ENCODE measurements around the gene MAP3K2. TPM values are rescaled to one million over a fixed set of nuclear protein-coding genes. Genes with fewer than 3 reads are reported as not detected.
A peak's percentile ranks its signal among the peaks of the same experiment; 100 is the strongest.

MAP3K2 gene
- total and polyA plus RNA-seq, 2 of the 8 experiments (the other 6 are each of a cell fraction or from before 2014, with no cell fraction given): 2.0 to 23.2 TPM

DNA sequence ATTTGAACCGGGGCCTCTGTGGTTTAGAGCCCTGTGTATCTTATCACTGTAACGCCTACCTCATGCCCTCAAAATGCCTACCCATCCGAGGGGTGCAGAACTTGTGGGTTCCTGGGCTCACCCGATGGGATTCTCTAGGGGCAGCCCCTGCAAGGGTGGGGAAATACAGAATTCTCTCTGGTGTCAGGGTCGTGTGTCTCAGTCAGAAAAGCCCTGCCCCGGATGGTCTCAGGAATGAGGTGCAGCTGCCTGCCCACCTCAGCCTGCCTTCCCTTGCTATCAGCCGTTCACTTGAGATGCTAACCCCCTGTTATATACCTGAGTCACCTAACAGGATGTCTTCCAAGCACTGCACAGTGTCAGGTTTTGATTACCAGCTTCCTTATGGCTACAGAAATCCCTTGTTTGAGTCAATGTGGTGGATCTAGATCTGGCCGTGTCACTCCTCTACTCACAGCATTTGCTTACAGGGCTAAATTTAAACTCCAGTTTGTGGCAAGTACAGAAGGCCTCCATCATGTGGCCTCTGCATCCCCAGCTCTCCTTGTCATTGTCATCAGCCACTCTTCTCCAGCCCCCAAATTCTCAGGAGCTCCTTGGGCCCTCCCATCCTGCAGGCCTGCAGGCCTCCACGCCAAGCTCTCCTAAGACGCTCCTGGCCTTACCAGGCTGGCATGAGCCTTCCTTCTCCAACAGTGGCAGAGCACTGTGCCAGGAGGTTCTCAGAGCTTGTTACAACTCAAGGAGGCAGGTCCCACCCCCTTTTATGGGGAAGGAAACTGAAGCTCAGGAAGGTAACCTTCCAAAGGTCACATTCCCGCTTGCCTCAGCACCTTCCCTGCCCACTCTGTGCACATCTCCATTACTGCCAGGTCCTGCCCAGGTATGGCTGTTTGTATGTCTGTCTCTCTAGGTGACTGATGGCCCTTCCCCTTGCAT is 14.3 kb upstream of the MAP3K2 start:
- no peak overlapping the region for H3K23ac ChIP-seq (ENCODE audit: insufficient read length)
- H3K27ac ChIP-seq (ENCODE audit: low read depth, low read length): no peak overlapping the region
- H3K9ac ChIP-seq (replicated peaks in 1 of 4; ENCODE audit: extremely low read depth in 1 of 4, low read depth in 3 of 4, low read length in 3 of 4): no peak overlapping the region
- 88% methylated on average over 11 of the region's 11 CpGs; no CpG with 5 or more reads in 1 of the 2 experiments for WGBS, 2 experiments (ENCODE audit: extremely low coverage in 1 of 2, insufficient coverage in 1 of 2, insufficient read length in 1 of 2, insufficient replicate concordance in 2 of 2, low coverage in 1 of 2, low lambda C conversion rate in 2 of 2, missing lambda C conversion rate in 1 of 2)
- no peak overlapping the region for H2BK12ac ChIP-seq (ENCODE audit: low read depth, low read length)
- no peak overlapping the region for H4K91ac ChIP-seq (replicated peaks; ENCODE audit: insufficient read length, low read length)
- ChIA-PET POLR2A (ENCODE audit: partially characterized antibody) (interaction anchor here (0.6 to 1.6 kb wide), 4 partner anchors 11 to 455 kb away, joined by 3 to 5 read pairs (median 3); no protein-coding TSS in a partner anchor), CTCF (ENCODE audit: partially characterized antibody) (interaction anchor here (0.5 to 2.5 kb wide), 8 partner anchors 9 to 226 kb away, joined by 3 to 12 read pairs (median 4); no protein-coding TSS in a partner anchor)
- no peak overlapping the region for H3K56ac ChIP-seq (replicated peaks; ENCODE audit: insufficient read length, low read depth, low read length)
- no peaks in the 10 kb centered on the region for H3K79me2 ChIP-seq (ENCODE audit: control insufficient read depth in 1 of 2, insufficient read depth in 2 of 2, low read length in 2 of 2)
- no peaks in the 10 kb centered on the region for H3K36me3 ChIP-seq (ENCODE audit: control insufficient read depth in 2 of 4, insufficient read depth in 4 of 4, low read length in 3 of 4)
- H3K4me2 ChIP-seq (ENCODE audit: insufficient read depth in 1 of 2, low read depth in 2 of 2, low read length in 2 of 2): no peak overlapping the region
- 0 out of 2 replicates have a peak overlapping the region, but pooled peaks have one; percentile 10 for H2BK5ac ChIP-seq (ENCODE audit: low read depth, low read length)
- H3K9me3 ChIP-seq (ENCODE audit: insufficient read depth in 2 of 2, low read depth in 1 of 2, low read length in 1 of 2): no peaks in the 10 kb centered on the region
- H3K27me3 ChIP-seq (replicated peaks in 1 of 4; ENCODE audit: control insufficient read depth in 3 of 4, extremely low read depth in 1 of 4, insufficient read depth in 3 of 4, low read length in 3 of 4): no peaks in the 10 kb centered on the region
- no peaks in the 10 kb centered on the region for H3K79me1 ChIP-seq (ENCODE audit: low read depth, low read length)
- H2BK120ac ChIP-seq (replicated peaks; ENCODE audit: low read depth, low read length): no peak overlapping the region
- H2AK5ac ChIP-seq (ENCODE audit: low read depth, low read length): no peak overlapping the region
- peaks cover 0 to 4% (median 2%) of the 10 kb centered on the region in 4 experiments; a peak in 2 of 7 replicates for H3K4me1 ChIP-seq (replicated peaks in 1 of 4; ENCODE audit: control insufficient read depth in 3 of 4, insufficient read depth in 4 of 4, low read length in 3 of 4)
- H3K14ac ChIP-seq (ENCODE audit: insufficient read length): no peak overlapping the region
- H3K4ac ChIP-seq (replicated peaks; ENCODE audit: insufficient read length, low read depth, low read length): no peak overlapping the region
- no peak overlapping the region for H2BK20ac ChIP-seq (ENCODE audit: low read length)
- H2BK15ac ChIP-seq (ENCODE audit: low read length): 0 out of 2 replicates have a peak overlapping the region, but pooled peaks have one; percentile 36
- no peak overlapping the region for H2AFZ ChIP-seq (ENCODE audit: low read length)
- H4K20me1 ChIP-seq (replicated peaks in 1 of 2; ENCODE audit: control insufficient read depth in 1 of 2, insufficient read depth in 2 of 2, low read length in 2 of 2): no peaks in the 10 kb centered on the region
- no peak overlapping the region for H4K5ac ChIP-seq (ENCODE audit: insufficient read length, low read depth, low read length)
- FAIRE-seq: no peak
- no peaks in the 10 kb centered on the region for H3K23me2 ChIP-seq (ENCODE audit: low read depth, low read length)
- H4K8ac ChIP-seq (ENCODE audit: extremely low read depth, insufficient read depth, low read length): no peak overlapping the region
- H3K4me3 ChIP-seq (ENCODE audit: extremely low read depth in 1 of 4, insufficient read depth in 2 of 4, low read depth in 3 of 4, low read length in 4 of 4): no peak overlapping the region
- no peak overlapping the region for H3K18ac ChIP-seq (ENCODE audit: extremely low read depth, low read length)
- DNase-seq (ENCODE audit: low read depth in 1 of 2, low spot score in 2 of 2): no peak
- TF ChIP-seq CREB1 (IDR thresholded peaks at IDR 0.05) (no peak), ASH2L (IDR thresholded peaks at IDR 0.05; ENCODE audit: low read length) (no peak), SP2 (IDR thresholded peaks at IDR 0.05; ENCODE audit: low read length) (no peak), EZH2 (IDR thresholded peaks at IDR 0.05; ENCODE audit: low read depth, low read length, severe bottlenecking) (no peak), NANOG (IDR thresholded peaks at IDR 0.05; ENCODE audit: insufficient read depth, low read depth, low read length, poor library complexity, severe bottlenecking) (no peak), JUND (IDR thresholded peaks at IDR 0.05; ENCODE audit: low read length) (no peak)
- TF ChIP-seq, protein P1, sequence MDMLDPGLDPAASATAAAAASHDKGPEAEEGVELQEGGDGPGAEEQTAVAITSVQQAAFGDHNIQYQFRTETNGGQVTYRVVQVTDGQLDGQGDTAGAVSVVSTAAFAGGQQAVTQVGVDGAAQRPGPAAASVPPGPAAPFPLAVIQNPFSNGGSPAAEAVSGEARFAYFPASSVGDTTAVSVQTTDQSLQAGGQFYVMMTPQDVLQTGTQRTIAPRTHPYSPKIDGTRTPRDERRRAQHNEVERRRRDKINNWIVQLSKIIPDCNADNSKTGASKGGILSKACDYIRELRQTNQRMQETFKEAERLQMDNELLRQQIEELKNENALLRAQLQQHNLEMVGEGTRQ (IDR thresholded peaks at IDR 0.05; ENCODE audit: low read length): no peak
- TF ChIP-seq, protein P2, sequence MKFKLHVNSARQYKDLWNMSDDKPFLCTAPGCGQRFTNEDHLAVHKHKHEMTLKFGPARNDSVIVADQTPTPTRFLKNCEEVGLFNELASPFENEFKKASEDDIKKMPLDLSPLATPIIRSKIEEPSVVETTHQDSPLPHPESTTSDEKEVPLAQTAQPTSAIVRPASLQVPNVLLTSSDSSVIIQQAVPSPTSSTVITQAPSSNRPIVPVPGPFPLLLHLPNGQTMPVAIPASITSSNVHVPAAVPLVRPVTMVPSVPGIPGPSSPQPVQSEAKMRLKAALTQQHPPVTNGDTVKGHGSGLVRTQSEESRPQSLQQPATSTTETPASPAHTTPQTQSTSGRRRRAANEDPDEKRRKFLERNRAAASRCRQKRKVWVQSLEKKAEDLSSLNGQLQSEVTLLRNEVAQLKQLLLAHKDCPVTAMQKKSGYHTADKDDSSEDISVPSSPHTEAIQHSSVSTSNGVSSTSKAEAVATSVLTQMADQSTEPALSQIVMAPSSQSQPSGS (IDR thresholded peaks at IDR 0.05; ENCODE audit: low read length): no peak
